HG02885 (cell line): ENCODE measurements around the gene LPP.

Experiments
- ATAC-seq: cut with Tn5 transposase; IDR thresholded peaks from one replicate; pipeline ENCODE4 v1.9.1; 2021; ENCODE audit warnings: mild to moderate bottlenecking; ENCODE audit not compliant: unreplicated experiment, poor library complexity

The LPP gene

DNA sequence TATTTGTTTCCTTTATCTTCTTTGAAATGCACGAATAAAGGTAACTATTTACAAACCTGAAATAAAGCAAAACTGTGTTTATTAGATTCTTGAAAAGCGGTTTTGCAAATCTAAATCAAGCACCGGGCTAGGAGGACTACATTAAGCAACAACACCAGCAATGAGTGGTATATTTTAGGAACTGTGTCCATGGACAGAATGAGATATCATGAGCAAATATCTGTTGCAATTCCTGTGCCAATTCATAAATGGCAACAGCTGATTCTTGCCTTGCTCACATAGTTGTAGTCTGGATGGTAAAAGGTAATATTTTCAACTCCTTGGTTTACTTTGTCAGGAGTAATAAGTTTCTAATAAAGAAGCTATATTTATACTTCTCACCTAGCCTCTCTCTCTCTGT lies 403.3 kb downstream of the LPP start:
- ATAC-seq = no peak

- no peak for ATAC-seq
Observed at GRCh38 chr3:188558343-188559071, 404.6 kb downstream of the LPP start.

DNA sequence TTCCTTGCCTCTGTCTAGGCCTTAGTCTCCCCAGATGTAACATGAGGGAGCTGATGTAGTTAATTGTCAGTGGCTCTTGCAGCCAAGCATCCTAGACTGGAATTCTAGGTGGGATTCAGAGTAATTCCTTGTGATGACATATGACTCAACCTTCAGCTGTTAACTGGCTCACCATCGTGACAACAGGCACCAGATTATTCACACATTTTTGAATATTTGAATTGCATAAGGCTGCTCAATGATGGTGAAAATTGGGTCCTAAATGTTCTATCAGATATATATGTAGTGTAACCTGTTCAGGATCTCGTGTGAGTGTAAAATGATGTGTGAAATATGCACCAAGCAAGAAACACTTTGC lies 405.1 kb downstream of the LPP start:
- no peak for ATAC-seq

- no peak for ATAC-seq
Observed at GRCh38 chr3:188559856-188560255, 405.9 kb downstream of the LPP start.

GRCh38 chr3:188562144-188562543 lies 408.2 kb downstream of the LPP start:
- ATAC-seq = no peak

- no peak for ATAC-seq
Observed at GRCh38 chr3:188567478-188568195, 413.7 kb downstream of the LPP start.

GRCh38 chr3:188568736-188569135 lies 414.8 kb downstream of the LPP start:
- ATAC-seq = no peak

- ATAC-seq = no peak
Observed at GRCh38 chr3:188571531-188572095, 417.7 kb downstream of the LPP start.

DNA sequence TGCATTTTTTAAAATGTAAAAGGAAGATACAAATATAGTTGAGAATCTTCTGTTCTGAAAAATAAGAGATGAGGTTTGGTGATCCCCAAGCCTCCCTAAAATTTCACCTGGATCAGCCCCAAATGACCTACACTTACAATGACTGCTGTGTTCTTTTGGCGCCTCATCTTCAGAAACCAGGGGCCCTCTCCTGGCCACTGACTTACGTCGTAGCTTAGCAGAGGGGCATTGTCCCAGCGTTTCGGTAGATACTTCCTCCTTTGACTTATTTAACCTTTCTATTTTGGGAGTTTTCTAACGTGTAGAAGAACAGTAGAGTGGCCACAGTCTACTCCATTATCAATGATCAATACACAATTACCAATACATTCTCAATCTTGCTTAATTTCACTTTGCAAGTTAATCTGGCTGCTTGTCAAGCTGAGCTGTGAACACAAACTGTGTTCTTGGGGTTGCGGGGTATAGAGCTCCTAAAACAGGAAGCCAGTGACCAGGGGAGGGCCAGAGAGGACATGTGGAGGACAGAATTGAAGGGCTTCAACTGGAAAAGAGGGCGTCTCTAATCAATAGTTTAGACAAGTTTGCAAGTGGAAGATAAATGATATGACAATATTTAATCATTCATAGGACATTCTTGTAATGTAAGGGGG lies 419.5 kb downstream of the LPP start:
- no peak for ATAC-seq

DNA sequence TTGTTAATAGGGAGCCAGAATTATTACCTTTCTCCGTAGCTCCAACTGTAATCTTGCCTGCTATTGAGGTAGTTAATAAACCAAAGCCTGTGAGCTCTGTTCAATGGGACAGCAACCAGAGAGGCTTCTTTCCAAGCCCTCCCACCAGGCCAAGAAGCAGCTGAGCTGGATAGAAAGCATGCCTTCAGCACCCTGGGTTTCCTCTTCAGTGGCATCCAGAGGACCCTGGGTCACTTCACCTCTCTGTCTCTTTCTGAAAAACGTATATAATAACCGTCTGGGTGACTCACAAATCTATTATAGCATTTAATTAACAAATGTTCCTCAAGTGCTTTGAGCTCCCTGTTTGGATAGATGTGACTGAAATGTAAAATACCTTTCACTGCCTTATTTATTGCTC lies 420.0 kb downstream of the LPP start:
- ATAC-seq = no peak

- ATAC-seq = no peak
Observed at GRCh38 chr3:188574885-188575284, 420.9 kb downstream of the LPP start.

- no peak for ATAC-seq
Observed at GRCh38 chr3:188575501-188575900, 421.5 kb downstream of the LPP start.

- no peak for ATAC-seq
Observed at GRCh38 chr3:188577539-188577938, 423.6 kb downstream of the LPP start.

DNA sequence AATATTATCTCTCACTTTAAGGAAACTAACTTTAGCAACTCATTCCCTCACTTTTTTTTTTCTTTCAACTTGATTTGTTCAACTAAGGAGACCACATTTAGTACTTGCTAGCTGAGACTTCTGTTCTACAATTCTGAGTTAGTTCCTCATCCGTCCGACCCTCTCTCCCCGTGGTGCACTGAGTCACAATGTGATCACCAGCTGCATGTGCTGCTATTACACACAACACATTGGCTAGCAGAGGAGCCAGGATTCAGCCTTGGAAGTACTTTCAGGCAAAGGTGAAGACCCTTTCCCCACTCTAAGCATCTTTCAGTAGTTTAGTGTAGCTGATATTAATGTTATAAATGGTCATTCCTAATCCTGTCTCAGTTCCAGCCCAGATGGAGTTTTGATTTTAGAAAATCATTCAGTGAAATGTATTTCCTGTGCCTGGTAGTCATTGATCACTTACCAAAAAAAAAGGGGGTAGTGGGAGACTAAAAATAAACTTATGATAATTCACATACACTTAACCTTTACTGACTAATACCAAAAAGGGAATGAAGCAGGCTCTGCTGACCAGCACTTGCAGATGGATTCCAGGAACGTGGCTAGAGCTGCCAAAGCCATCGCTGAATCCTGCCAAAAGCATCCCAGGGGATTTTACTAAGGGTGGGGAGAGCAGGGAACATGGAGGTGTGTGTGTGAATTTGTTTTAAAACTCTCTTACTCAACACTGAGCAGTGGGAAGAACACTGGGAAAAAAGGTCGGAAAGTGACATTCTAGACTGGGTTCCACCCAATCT lies 424.8 kb downstream of the LPP start:
- no peak for ATAC-seq

DNA sequence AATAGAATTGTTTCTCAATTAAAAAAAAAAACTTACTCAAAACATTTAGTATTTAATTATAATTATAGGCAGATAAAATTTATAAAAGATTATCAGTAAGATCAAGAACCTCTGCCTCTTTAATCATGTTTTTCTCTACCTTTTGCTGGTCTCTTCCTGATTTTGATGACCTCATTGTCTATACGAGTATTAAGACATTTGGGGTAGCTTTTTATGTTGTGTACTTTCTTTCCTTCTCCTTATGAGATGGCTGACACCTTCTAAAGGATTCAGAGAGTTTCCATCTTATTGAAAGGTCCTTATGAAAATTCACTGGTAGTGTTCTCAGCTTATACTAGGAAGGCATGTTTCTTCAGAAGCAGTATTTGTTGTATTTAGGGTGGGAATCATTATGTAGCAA lies 426.3 kb downstream of the LPP start:
- ATAC-seq = no peak

DNA sequence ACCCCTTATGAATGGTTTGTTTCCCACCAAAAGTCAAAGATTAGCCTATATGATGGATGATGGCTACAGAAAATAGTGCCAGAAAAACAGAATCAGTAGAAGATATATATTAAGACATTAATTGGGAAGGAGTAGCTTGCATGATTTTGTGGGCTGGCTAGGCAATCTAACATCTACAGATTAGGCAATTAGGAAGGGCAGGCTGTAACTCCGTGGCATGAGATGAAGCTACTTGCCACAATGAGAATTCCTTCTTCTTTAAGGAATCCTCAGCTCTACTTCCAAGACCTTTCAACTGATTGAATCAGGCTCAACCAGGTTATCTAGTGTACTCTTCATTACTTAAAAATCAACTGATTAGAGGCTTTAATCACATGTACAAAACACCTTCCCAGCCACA lies 426.7 kb downstream of the LPP start:
- no peak for ATAC-seq

DNA sequence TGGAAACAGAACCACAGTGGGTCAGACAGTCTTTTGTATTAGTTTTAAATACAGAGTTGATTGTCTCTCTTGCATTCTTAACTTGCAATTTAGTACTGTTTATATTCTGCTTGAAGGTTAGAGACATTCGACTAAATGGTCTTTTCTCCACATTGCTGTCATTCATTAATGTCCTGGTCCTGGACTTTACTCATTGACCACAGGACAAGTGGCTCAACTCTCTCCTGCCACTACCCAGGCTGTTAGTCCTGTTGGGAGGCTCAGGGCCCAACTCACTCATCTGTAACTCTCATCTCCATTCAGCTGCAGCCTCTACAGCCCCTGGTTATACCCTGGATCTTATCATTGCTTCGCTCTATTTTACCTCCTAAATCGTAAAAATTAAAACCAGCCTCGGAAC lies 427.4 kb downstream of the LPP start:
- no peak for ATAC-seq

DNA sequence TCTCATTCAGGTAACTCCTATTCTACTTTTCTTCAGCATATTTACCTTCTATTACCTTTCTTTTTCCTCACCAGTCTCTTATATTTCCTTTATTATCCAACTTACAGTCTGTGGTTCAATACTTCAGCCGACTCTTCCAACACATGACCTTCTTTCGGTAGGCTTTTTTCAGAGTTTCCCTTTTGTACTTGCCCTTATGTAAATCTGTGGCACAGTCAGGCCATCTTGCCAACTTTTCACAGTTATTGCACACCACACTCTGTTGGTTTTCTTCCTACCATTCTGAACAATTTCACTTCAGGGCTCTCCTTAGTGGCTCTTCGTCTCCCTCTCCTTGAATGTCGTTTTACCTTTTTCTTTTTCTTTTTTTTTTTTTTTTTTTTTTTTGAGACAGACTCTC lies 427.8 kb downstream of the LPP start:
- no peak for ATAC-seq

DNA sequence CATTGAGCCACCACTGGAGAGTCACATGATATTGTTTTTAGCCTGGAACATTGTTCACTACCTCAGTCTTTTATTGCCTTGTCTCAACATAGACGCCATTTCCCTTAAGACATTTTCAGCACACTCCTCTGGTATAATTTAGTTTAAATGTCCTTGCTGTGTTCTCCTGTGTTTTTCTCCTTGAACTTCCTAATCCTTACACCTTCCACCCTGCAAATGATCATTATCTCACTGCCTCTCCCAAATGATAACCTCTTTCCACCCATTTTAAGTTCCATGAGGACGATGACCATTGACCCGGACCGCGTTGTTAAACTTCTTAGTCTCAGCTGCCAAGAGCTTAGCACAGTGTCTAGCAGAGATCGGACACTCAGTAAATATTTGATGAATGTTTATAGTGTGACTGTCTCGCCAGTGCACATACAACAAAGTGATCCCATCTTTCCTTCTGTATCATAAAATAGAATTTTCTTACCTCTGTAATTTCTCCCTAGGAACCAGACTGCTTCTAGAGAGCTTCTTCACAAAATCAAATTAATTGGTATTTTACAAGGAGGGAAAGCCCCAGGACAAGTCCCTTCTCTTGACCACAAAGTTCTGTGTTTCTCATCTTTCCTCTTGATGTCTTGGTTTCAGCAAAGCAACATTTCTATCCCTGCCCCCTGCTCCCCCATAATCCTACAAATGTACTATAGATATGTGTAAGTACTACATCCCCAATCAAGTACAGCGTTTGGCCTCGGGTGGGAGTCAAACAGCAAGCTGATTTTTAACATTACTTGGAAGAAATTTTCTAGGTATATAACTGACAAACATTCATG lies 429.6 kb downstream of the LPP start:
- no peak for ATAC-seq

- ATAC-seq = no peak
Observed at GRCh38 chr3:188584162-188584529, 430.2 kb downstream of the LPP start.
